HG03558 (cell line): ENCODE measurements around the gene DYRK1A.
"Not testable (repeated sequence)": the region's sequence is repeated elsewhere in the genome, so short reads cannot be mapped to it uniquely, and the experiment has no call there.

Source experiments
- ATAC-seq: cut with Tn5 transposase; IDR thresholded peaks from one replicate; pipeline ENCODE4 v1.9.1; 2021; ENCODE audit warnings: moderate number of reproducible peaks; ENCODE audit not compliant: unreplicated experiment; ENCODE audit errors: extremely low read depth

Gene DYRK1A

GRCh38 chr21:37366482-37367316, at the start of gene DYRK1A:
DYRK1A (plus strand) TSS chr21:37366773; CDS start chr21:37420375, 53,602 bp downstream.
- peak; percentile 36 for ATAC-seq

- ATAC-seq: no peak
Observed at GRCh38 chr21:37319551-37319950, 47.0 kb upstream of the DYRK1A start.

- ATAC-seq: no peak
Observed at GRCh38 chr21:37322084-37322483, 44.5 kb upstream of the DYRK1A start.

GRCh38 chr21:37324558-37324957, 42.0 kb upstream of the DYRK1A start:
- no peak for ATAC-seq

- ATAC-seq: not testable (repeated sequence)
Observed at GRCh38 chr21:37328147-37328546, 38.4 kb upstream of the DYRK1A start.

- ATAC-seq: no peak
Observed at GRCh38 chr21:37331411-37331810, 35.2 kb upstream of the DYRK1A start.

- no peak for ATAC-seq
Observed at GRCh38 chr21:37335053-37335452, 31.5 kb upstream of the DYRK1A start.

GRCh38 chr21:37337179-37337578, 29.4 kb upstream of the DYRK1A start:
- ATAC-seq: no peak

- no peak for ATAC-seq
Observed at GRCh38 chr21:37337831-37338230, 28.7 kb upstream of the DYRK1A start.

- no peak for ATAC-seq
Observed at GRCh38 chr21:37338671-37339551, 27.7 kb upstream of the DYRK1A start.

GRCh38 chr21:37339552-37339939, 27.0 kb upstream of the DYRK1A start:
- ATAC-seq: no peak

- ATAC-seq: no peak
Observed at GRCh38 chr21:37341254-37341960, 25.2 kb upstream of the DYRK1A start.

- no peak for ATAC-seq
Observed at GRCh38 chr21:37342046-37342632, 24.4 kb upstream of the DYRK1A start.

GRCh38 chr21:37346841-37347430, 19.6 kb upstream of the DYRK1A start:
- ATAC-seq: no peak

GRCh38 chr21:37348664-37349063, 17.9 kb upstream of the DYRK1A start:
- ATAC-seq: no peak

GRCh38 chr21:37350472-37350871, 16.1 kb upstream of the DYRK1A start:
- no peak for ATAC-seq

GRCh38 chr21:37356706-37357105, 9.9 kb upstream of the DYRK1A start:
- no peak for ATAC-seq

GRCh38 chr21:37357691-37358090, 8.9 kb upstream of the DYRK1A start:
- ATAC-seq: no peak

GRCh38 chr21:37358397-37358796, 8.2 kb upstream of the DYRK1A start:
- ATAC-seq: no peak

- no peak for ATAC-seq
Observed at GRCh38 chr21:37363936-37364335, 2.6 kb upstream of the DYRK1A start.
